Activated CD4-positive, alpha-beta memory T cell treated with anti-CD3 and anti-CD28 coated beads, Interleukin-2, amount 10 ng/mL, durations not matched to agents 7 days and 5 days (primary cell): ENCODE data around the gene SEMA6A. TPM values are rescaled to one million over a fixed set of nuclear protein-coding genes. Genes with fewer than 3 reads are reported as not detected.

Experiments
- CTCF ChIA-PET: fragments of 350-600 bp; sonication (Branson Sonifier 250); formaldehyde crosslinking; loops from one replicate; lab custom pipeline; 2021; ENCODE audit warnings: antibody characterized with exemption, inconsistent platforms; lab: Charles Lee
- POLR2A ChIA-PET: fragments of 350-600 bp; sonication (Branson Sonifier 250); formaldehyde crosslinking; loops from one replicate; lab custom pipeline; 2021; ENCODE audit warnings: antibody characterized with exemption; lab: Charles Lee
- DNase-seq: peaks from one replicate; pipeline ENCODE4 v3.0.0-alpha.2; 2020
- H3K27ac Mint-ChIP-seq: one replicate; pipeline ENCODE4 v1.8.0; 2021; ENCODE audit warnings: mild to moderate bottlenecking, mixed read lengths
- H3K27me3 Mint-ChIP-seq: one replicate; pipeline ENCODE4 v1.8.0; 2021; ENCODE audit warnings: mixed read lengths
- H3K36me3 Mint-ChIP-seq: one replicate; pipeline ENCODE4 v1.8.0; 2021; ENCODE audit warnings: low read depth, mixed read lengths
- H3K4me1 Mint-ChIP-seq: one replicate; pipeline ENCODE4 v1.8.0; 2021; ENCODE audit warnings: mixed read lengths
- H3K4me3 Mint-ChIP-seq: one replicate; pipeline ENCODE4 v1.8.0; 2021; ENCODE audit warnings: mild to moderate bottlenecking, mixed read lengths
- H3K9me3 Mint-ChIP-seq: one replicate; pipeline ENCODE4 v1.8.0; 2021; ENCODE audit warnings: mixed read lengths
- total RNA-seq, 2 experiments: library from RNA; stranded (reverse); gene quantifications; one replicate each; pipeline ENCODE4 v1.2.3, GENCODE V29; 2021

Gene SEMA6A
- total RNA-seq, 2 experiments from 2014 or later, result 0.13 TPM; not detected in 1

DNA sequence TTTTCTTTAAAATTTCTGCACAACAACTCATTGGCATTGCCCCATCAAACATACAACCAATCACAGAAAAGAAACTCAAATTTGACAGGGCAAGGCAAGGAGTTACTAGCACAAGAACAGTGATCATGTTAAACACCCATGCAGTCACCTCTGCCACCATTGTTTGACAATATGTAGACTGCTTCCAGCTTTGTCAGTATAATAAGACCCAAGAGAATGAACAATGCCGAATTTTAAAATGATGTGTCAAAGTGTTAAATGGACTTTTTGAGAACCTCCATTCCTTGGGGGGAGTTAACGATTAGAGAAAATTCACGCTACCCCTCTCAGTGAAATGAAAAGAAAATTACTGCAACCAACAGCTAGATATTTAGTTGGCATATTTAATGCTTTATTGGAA lies 109.2 kb downstream of the SEMA6A start:
- H3K36me3 Mint-ChIP-seq, result no peaks in the 10 kb centered on the region
- no peaks in the 10 kb centered on the region for H3K4me1 Mint-ChIP-seq
- no peak overlapping the region for H3K27ac Mint-ChIP-seq
- CTCF ChIA-PET, result no interaction called here
- peaks cover 7% of the 10 kb centered on the region for H3K9me3 Mint-ChIP-seq
- DNase-seq, result no peak
- no peaks in the 10 kb centered on the region for H3K27me3 Mint-ChIP-seq
- POLR2A ChIA-PET, result no interaction called here
- no peak overlapping the region for H3K4me3 Mint-ChIP-seq

DNA sequence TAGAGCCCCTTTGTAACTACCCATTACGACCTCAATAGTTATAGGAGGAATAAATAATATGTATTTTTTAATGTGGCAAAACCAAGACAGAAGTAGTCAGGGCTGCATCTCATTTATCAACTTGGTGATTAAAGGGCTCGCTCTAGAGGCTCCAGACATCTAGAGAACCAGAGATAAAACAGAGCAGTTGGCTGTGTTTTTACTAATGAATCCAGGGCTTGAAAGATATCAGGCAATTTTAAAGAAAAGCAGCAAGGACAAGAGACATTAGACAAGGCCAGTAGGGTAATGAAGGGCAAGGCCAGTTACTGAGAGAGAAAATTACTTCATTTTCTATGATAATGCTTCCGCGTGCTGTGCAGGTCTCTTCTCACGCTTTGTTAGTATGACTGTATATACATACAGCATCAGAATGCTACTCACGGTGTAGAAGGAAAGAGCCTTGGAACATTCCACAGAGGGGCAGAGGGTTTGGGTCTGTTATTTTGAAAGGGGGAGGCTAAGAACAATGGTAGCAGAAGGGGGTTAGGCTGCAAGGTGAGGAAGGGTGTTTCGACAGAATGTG lies 110.4 kb downstream of the SEMA6A start:
- no peak overlapping the region for H3K27ac Mint-ChIP-seq
- POLR2A ChIA-PET, result no interaction called here
- H3K27me3 Mint-ChIP-seq, result no peaks in the 10 kb centered on the region
- no peak for DNase-seq
- peaks cover 7% of the 10 kb centered on the region for H3K9me3 Mint-ChIP-seq
- no peak overlapping the region for H3K4me3 Mint-ChIP-seq
- H3K4me1 Mint-ChIP-seq, result no peaks in the 10 kb centered on the region
- CTCF ChIA-PET, result interaction anchor here (1.0 kb wide), 1 partner anchor 33 kb away, joined by 3 read pairs; no protein-coding TSS in a partner anchor
- no peaks in the 10 kb centered on the region for H3K36me3 Mint-ChIP-seq

- H3K4me3 Mint-ChIP-seq, result no peak overlapping the region
- no peaks in the 10 kb centered on the region for H3K4me1 Mint-ChIP-seq
- no peaks in the 10 kb centered on the region for H3K27me3 Mint-ChIP-seq
- no peak for DNase-seq
- no peak overlapping the region for H3K27ac Mint-ChIP-seq
- H3K9me3 Mint-ChIP-seq, result peaks cover 7% of the 10 kb centered on the region
- no peaks in the 10 kb centered on the region for H3K36me3 Mint-ChIP-seq
- CTCF ChIA-PET, result no interaction called here
- POLR2A ChIA-PET, result no interaction called here
These were observed 112.1 kb downstream of the SEMA6A start for GRCh38 chr5:116462500-116462899.

DNA sequence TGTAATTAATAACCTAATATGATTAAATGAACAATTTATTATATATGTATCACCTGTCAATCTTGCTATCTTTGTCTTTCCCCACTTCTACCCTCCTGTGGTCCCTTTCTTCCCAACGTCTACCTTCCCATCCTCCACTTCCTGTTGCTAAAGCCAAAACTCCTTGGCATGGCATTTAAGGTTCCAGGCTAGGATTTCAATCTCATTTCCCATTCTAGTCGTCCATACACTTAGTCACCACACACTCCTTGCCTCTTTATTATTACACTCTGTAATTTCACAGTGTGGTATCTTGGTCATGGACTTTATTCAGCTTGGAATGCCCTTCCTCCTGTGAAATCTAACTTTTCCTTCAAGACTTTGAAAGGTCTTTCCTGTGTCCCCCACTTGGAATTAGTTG lies 115.3 kb downstream of the SEMA6A start:
- no peaks in the 10 kb centered on the region for H3K36me3 Mint-ChIP-seq
- no peak overlapping the region for H3K27ac Mint-ChIP-seq
- no peak for DNase-seq
- POLR2A ChIA-PET, result no interaction called here
- H3K27me3 Mint-ChIP-seq, result no peaks in the 10 kb centered on the region
- no peak overlapping the region for H3K4me3 Mint-ChIP-seq
- H3K4me1 Mint-ChIP-seq, result peaks cover 1% of the 10 kb centered on the region
- H3K9me3 Mint-ChIP-seq, result peaks cover 2% of the 10 kb centered on the region
- CTCF ChIA-PET, result interaction anchor here (1.5 kb wide), 1 partner anchor 33 kb away, joined by 3 read pairs; no protein-coding TSS in a partner anchor

DNA sequence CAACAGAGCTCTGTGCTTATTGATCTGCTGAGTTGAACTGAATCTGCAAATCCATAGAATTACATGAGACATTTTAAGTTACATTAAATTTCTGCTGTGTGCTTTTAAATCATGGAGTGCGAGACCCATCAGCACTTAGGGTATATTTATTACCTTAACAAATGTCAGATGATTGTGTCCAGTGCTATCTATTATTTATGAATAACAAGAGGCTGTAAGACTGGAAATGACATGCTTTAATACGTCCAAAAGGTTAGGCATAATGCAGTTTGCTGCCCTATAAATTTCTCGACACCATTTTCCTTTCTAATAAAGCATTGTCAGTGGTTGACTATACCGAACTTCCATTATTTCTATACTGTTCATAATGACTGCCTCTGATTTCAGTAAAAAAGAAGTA lies 117.6 kb downstream of the SEMA6A start:
- ChIA-PET CTCF (no interaction called here), POLR2A (no interaction called here)
- H3K9me3 Mint-ChIP-seq, result no peaks in the 10 kb centered on the region
- peaks cover 6% of the 10 kb centered on the region for H3K4me1 Mint-ChIP-seq
- no peaks in the 10 kb centered on the region for H3K36me3 Mint-ChIP-seq
- H3K27ac Mint-ChIP-seq, result no peak overlapping the region
- no peak for DNase-seq
- no peak overlapping the region for H3K4me3 Mint-ChIP-seq
- H3K27me3 Mint-ChIP-seq, result no peaks in the 10 kb centered on the region

- Mint-ChIP-seq H3K27me3 (no peaks in the 10 kb centered on the region), H3K4me3 (no peak overlapping the region), H3K4me1 (peaks cover 6% of the 10 kb centered on the region), H3K9me3 (no peaks in the 10 kb centered on the region), H3K27ac (no peak overlapping the region), H3K36me3 (no peaks in the 10 kb centered on the region)
- ChIA-PET CTCF (no interaction called here), POLR2A (no interaction called here)
- no peak for DNase-seq
These were observed 118.6 kb downstream of the SEMA6A start for GRCh38 chr5:116456036-116456435.

DNA sequence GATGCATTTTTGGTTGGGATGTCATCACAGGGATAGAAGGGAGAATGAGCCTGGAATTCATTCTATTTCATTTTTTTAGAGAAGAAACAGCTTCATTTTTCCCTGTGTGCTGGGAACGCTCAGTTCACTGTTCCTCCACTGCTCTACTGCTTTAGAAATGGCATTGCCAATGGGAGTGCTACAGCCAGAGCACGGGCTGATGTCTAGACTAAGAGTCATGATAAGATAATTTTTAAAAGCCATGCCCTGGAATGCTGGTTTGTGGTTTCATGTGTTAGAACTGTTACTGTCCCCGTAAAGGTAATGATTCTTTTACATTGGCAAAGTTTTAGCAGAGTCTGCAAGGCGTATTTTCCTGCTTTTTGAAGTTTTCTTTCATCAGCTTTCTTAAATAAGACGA lies 119.6 kb downstream of the SEMA6A start:
- ChIA-PET CTCF (no interaction called here), POLR2A (no interaction called here)
- H3K4me1 Mint-ChIP-seq, result peaks cover 6% of the 10 kb centered on the region
- H3K36me3 Mint-ChIP-seq, result no peaks in the 10 kb centered on the region
- no peak for DNase-seq
- no peaks in the 10 kb centered on the region for H3K27me3 Mint-ChIP-seq
- no peak overlapping the region for H3K27ac Mint-ChIP-seq
- no peak overlapping the region for H3K4me3 Mint-ChIP-seq
- H3K9me3 Mint-ChIP-seq, result no peaks in the 10 kb centered on the region

DNA sequence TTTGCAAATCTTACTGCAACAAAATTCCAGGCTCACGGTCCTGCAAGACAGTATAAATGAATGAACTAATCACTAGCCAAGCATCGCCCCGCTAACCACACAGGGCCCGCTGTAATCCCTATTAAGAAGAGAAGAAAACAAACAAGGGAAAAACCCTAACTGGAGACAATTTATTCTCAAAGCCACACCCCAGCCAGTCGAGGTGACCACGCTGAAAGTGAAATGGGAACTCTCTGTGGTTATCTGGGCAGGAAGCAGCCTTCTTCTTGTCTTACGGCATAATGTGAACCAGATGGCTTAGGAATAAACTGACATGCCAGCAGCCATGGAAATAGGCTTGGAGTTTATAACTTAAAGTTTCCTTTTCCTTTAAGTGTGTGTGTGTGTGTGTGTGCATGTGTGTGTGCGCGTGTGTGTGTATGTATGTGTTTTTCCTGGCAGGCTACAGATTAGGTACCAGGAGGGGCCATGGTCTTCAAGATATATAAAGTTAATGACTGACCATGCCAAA lies 120.2 kb downstream of the SEMA6A start:
- no peaks in the 10 kb centered on the region for H3K9me3 Mint-ChIP-seq
- H3K4me3 Mint-ChIP-seq, result no peak overlapping the region
- no peak overlapping the region for H3K27ac Mint-ChIP-seq
- no peaks in the 10 kb centered on the region for H3K36me3 Mint-ChIP-seq
- H3K27me3 Mint-ChIP-seq, result no peaks in the 10 kb centered on the region
- DNase-seq, result no peak
- ChIA-PET CTCF (no interaction called here), POLR2A (no interaction called here)
- peaks cover 6% of the 10 kb centered on the region for H3K4me1 Mint-ChIP-seq

- Mint-ChIP-seq H3K27me3 (no peaks in the 10 kb centered on the region), H3K9me3 (no peaks in the 10 kb centered on the region), H3K4me3 (no peak overlapping the region), H3K4me1 (peaks cover 6% of the 10 kb centered on the region), H3K27ac (no peak overlapping the region), H3K36me3 (no peaks in the 10 kb centered on the region)
- POLR2A ChIA-PET, result no interaction called here
- no peak for DNase-seq
- CTCF ChIA-PET, result no interaction called here
These were observed 120.6 kb downstream of the SEMA6A start for GRCh38 chr5:116453988-116454411.

DNA sequence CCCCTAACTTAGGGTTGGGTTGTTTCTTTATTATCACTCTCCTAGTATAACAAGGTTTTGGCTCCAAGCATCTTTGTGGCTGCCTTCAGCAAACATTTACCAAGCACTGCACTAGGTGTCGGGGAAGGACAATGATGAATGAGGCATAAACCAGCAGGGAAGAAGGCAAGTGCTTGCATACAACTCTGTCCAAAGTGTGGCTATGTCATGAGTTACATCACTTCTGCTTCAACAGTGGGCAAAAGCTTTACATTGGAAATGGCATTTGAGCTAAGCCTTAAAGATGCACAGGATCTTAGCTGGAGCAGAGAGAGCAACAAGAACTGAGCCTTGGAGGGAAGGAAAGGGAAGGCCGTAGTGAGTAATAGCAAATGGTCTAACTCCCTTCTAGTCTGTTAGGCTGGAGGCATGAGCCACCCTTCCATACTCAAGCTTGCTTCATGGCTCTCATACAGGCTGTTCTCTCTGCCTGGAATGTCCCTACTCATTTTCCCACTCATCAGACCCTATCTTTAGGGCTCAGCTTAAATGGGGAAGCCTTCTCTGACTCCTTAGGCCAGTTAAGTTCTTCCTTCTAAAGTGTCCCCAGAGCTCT lies 121.8 kb downstream of the SEMA6A start:
- no peaks in the 10 kb centered on the region for H3K36me3 Mint-ChIP-seq
- H3K4me3 Mint-ChIP-seq, result no peak overlapping the region
- ChIA-PET POLR2A (no interaction called here), CTCF (no interaction called here)
- no peak overlapping the region for H3K27ac Mint-ChIP-seq
- H3K27me3 Mint-ChIP-seq, result no peaks in the 10 kb centered on the region
- peaks cover 6% of the 10 kb centered on the region for H3K4me1 Mint-ChIP-seq
- no peak for DNase-seq
- H3K9me3 Mint-ChIP-seq, result no peaks in the 10 kb centered on the region

- no peaks in the 10 kb centered on the region for H3K36me3 Mint-ChIP-seq
- no peak overlapping the region for H3K27ac Mint-ChIP-seq
- POLR2A ChIA-PET, result interaction anchor here (1.3 kb wide), 1 partner anchor 11 kb away, joined by 3 read pairs; no protein-coding TSS in a partner anchor
- CTCF ChIA-PET, result no interaction called here
- no peak for DNase-seq
- H3K27me3 Mint-ChIP-seq, result no peaks in the 10 kb centered on the region
- H3K4me3 Mint-ChIP-seq, result no peak overlapping the region
- H3K4me1 Mint-ChIP-seq, result peaks cover 6% of the 10 kb centered on the region
- no peaks in the 10 kb centered on the region for H3K9me3 Mint-ChIP-seq
These were observed 122.6 kb downstream of the SEMA6A start for GRCh38 chr5:116451905-116452450.

GRCh38 chr5:116451066-116451465 lies 123.6 kb downstream of the SEMA6A start:
- POLR2A ChIA-PET, result interaction anchor here (1.3 kb wide), 1 partner anchor 10 kb away, joined by 3 read pairs; no protein-coding TSS in a partner anchor
- H3K9me3 Mint-ChIP-seq, result no peaks in the 10 kb centered on the region
- H3K36me3 Mint-ChIP-seq, result no peaks in the 10 kb centered on the region
- peaks cover 6% of the 10 kb centered on the region for H3K4me1 Mint-ChIP-seq
- CTCF ChIA-PET, result no interaction called here
- no peak overlapping the region for H3K27ac Mint-ChIP-seq
- DNase-seq, result no peak
- H3K27me3 Mint-ChIP-seq, result no peaks in the 10 kb centered on the region
- H3K4me3 Mint-ChIP-seq, result no peak overlapping the region

DNA sequence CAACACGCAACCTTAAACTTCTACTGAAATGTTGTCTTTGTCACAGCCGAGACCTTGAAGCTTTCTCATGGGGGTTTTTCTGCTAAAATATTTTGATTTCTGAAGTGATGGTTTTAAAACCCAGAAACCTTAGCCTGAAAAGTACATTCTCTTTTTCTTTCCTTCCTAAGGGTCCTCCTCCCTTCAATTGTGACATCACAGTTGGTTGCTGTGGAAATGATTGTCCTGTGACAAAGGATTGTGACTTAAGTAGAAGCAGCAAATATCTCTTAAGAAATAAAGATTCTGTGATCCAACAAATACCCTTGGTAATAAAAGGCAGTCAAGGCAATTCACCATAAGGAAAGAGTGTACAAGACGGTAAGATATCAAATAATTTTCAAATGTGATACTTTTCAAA lies 125.2 kb downstream of the SEMA6A start:
- H3K9me3 Mint-ChIP-seq, result no peaks in the 10 kb centered on the region
- H3K4me1 Mint-ChIP-seq, result peaks cover 6% of the 10 kb centered on the region
- H3K27ac Mint-ChIP-seq, result no peak overlapping the region
- no peak overlapping the region for H3K4me3 Mint-ChIP-seq
- DNase-seq, result no peak
- CTCF ChIA-PET, result no interaction called here
- POLR2A ChIA-PET, result no interaction called here
- H3K36me3 Mint-ChIP-seq, result no peaks in the 10 kb centered on the region
- no peaks in the 10 kb centered on the region for H3K27me3 Mint-ChIP-seq
